Mesothelial cell of epicardium (in vitro differentiated cells): ENCODE results near the gene TTPAL. TPM values are rescaled to one million over a fixed set of nuclear protein-coding genes. Genes with fewer than 3 reads are reported as not detected.

ENCODE experiments used
- DNase-seq, 2 experiments: peaks; one replicate each; pipeline ENCODE4 v3.0.0; 2021; ENCODE audit warnings: low spot score in 2 of 2; ENCODE audit not compliant: unreplicated experiment in 2 of 2
- H3K27ac Mint-ChIP-seq: 2 replicates; pipeline ENCODE4 v1.8.0; 2021; ENCODE audit warnings: mixed read lengths
- H3K27me3 Mint-ChIP-seq: 2 replicates; pipeline ENCODE4 v1.8.0; 2021; ENCODE audit warnings: low read depth, mixed read lengths
- H3K36me3 Mint-ChIP-seq: 2 replicates; pipeline ENCODE4 v1.8.0; 2021; ENCODE audit warnings: mixed read lengths
- H3K4me1 Mint-ChIP-seq: 2 replicates; pipeline ENCODE4 v1.8.0; 2021; ENCODE audit warnings: mixed read lengths
- H3K4me3 Mint-ChIP-seq: 2 replicates; pipeline ENCODE4 v1.8.0; 2021; ENCODE audit warnings: mild to moderate bottlenecking, moderate library complexity, mixed read lengths
- H3K9me3 Mint-ChIP-seq: 2 replicates; pipeline ENCODE4 v1.8.0; 2021; ENCODE audit warnings: mixed read lengths
- total RNA-seq: library from RNA; stranded (reverse); gene quantifications from 3 replicates; pipeline ENCODE4 v1.2.1, GENCODE V29; 2021
- TF ChIP-seq, protein P1 (sequence below): fragments of 200-600 bp; sonication (generic); IDR thresholded peaks from one replicate; pipeline ENCODE4 v1.5.0; 2021; ENCODE audit warnings: antibody characterized with exemption; ENCODE audit not compliant: unreplicated experiment

Gene TTPAL
- total RNA-seq, 1 donor from 2014 or later = 22.5 TPM

DNA sequence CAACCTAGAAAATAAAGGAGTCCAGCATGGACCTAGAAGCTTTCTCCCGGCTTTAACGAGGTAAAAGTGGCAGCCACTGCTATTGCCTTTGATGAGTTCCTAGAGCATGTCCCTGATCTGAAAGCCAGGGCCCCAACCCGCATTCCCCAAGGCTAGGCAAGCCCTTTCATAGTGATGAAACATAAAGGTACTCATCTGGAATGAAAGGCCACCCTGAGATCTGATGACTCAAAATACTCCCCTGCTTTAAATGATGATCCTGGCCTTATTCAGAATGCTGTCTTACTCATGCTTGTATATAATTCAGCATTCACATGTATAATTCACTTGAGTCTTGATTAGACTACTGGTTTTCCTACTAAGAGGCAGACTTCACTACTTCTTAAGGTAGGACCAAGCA lies 21.3 kb downstream of the TTPAL start:
- TF ChIP-seq, protein P1, sequence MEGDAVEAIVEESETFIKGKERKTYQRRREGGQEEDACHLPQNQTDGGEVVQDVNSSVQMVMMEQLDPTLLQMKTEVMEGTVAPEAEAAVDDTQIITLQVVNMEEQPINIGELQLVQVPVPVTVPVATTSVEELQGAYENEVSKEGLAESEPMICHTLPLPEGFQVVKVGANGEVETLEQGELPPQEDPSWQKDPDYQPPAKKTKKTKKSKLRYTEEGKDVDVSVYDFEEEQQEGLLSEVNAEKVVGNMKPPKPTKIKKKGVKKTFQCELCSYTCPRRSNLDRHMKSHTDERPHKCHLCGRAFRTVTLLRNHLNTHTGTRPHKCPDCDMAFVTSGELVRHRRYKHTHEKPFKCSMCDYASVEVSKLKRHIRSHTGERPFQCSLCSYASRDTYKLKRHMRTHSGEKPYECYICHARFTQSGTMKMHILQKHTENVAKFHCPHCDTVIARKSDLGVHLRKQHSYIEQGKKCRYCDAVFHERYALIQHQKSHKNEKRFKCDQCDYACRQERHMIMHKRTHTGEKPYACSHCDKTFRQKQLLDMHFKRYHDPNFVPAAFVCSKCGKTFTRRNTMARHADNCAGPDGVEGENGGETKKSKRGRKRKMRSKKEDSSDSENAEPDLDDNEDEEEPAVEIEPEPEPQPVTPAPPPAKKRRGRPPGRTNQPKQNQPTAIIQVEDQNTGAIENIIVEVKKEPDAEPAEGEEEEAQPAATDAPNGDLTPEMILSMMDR = no peak
- DNase-seq = no peak
- no peaks in the 10 kb centered on the region for H3K4me1 Mint-ChIP-seq
- H3K27me3 Mint-ChIP-seq = no peaks in the 10 kb centered on the region
- no peaks in the 10 kb centered on the region for H3K9me3 Mint-ChIP-seq
- H3K36me3 Mint-ChIP-seq = peaks cover 37% of the 10 kb centered on the region
- H3K4me3 Mint-ChIP-seq = no peak overlapping the region
- no peak overlapping the region for H3K27ac Mint-ChIP-seq

DNA sequence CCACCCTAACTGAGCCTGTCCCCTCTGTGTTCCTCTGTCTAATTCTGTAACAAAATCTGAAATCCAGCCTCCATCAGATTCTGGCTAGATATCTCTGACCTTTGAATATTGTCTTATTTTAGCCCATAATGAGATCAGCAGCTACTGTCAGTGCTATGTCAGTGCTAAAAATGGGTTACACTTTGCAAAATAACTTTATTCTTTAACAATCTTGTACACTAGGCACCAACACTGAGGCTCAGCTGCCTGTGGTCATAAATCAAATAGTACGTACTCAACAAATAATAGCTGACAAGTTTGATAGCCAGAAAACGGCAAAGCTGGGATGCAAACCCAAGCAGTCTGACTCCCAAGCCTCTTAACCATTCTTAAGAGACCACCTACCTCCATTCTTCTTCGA lies 22.1 kb downstream of the TTPAL start:
- Mint-ChIP-seq H3K36me3 (peaks cover 39% of the 10 kb centered on the region), H3K27ac (no peak overlapping the region)
- TF ChIP-seq, protein P1 = no peak

DNA sequence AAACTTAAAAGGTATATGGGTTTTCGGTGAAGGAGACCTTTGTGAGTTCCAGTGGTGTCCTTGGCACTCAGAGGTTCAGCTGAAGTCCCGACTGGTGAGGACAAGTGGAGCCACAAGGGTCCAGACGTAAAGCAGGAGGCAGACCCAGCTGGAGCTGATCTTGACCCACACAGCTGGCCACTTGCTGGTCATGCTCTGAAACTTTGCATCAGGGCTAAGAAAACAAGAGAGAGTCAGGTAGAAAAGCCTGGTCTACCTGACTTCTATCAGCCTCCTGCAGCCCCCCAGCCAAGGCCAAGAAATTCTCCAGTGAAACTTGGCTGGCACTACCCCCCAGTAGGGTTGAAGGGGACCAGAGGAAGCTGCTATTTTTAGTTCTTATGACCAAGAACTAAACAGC lies 24.5 kb downstream of the TTPAL start:
- Mint-ChIP-seq H3K4me1 (no peaks in the 10 kb centered on the region), H3K36me3 (peaks cover 45% of the 10 kb centered on the region), H3K27ac (no peak overlapping the region), H3K9me3 (no peaks in the 10 kb centered on the region), H3K4me3 (no peak overlapping the region), H3K27me3 (no peaks in the 10 kb centered on the region)
- TF ChIP-seq, protein P1 = no peak
- no peak for DNase-seq

More for the DNA sequence above, 22.1 kb downstream of the TTPAL start:
- H3K27me3 Mint-ChIP-seq = no peaks in the 10 kb centered on the region
- no peak overlapping the region for H3K4me3 Mint-ChIP-seq
- DNase-seq = no peak
- no peaks in the 10 kb centered on the region for H3K9me3 Mint-ChIP-seq
- no peaks in the 10 kb centered on the region for H3K4me1 Mint-ChIP-seq

DNA sequence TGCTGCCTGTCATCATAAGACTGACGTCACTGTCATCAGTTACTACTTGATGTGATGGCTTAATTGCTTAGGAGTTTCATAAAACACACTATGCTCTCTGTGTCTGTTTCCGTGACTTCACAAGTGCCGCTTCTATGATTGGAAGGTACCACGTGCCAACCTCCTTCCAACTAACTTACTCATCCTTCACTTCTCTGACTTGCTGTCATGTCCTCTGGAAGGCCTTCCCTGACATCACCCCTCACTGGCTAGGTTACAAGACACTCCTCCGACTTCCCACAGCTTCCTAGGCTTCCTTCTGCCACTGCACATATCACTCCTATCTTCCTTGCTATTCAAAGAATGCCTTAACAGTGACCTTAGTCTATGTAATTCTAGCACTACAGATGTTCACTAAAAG lies 25.8 kb downstream of the TTPAL start:
- Mint-ChIP-seq H3K9me3 (no peaks in the 10 kb centered on the region), H3K36me3 (peaks cover 43% of the 10 kb centered on the region), H3K27ac (no peak overlapping the region), H3K27me3 (no peaks in the 10 kb centered on the region), H3K4me3 (no peak overlapping the region), H3K4me1 (no peaks in the 10 kb centered on the region)
- DNase-seq = no peak
- TF ChIP-seq, protein P1 = no peak

DNA sequence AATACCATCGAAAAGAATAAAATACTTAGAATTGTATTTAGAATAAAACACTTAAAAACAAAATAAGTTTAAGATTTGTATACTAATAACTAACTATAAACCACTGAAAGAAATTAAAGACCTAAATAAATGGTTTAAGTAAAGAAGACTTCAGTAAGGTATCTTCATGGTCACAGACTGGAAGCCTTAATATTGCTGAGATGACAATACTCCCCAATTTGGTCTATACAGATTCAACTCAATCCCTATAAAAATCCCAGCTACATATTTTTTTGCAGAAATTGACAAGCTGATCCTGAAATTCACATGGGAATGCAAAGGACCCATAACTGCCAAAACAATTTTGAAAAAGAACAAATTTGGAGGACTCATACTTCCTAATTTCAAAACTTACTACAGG lies 27.3 kb downstream of the TTPAL start:
- TF ChIP-seq, protein P1 = no peak
- Mint-ChIP-seq H3K36me3 (peaks cover 47% of the 10 kb centered on the region), H3K4me1 (no peaks in the 10 kb centered on the region), H3K27ac (no peak overlapping the region), H3K9me3 (no peaks in the 10 kb centered on the region), H3K27me3 (no peaks in the 10 kb centered on the region), H3K4me3 (no peak overlapping the region)
- DNase-seq = no peak
